Activated CD4-positive, alpha-beta T cell treated with anti-CD3 and anti-CD28 coated beads for 24 hours (primary cell): ENCODE data around the gene DAPK1.
"Not testable (repeated sequence)": the region's sequence is repeated elsewhere in the genome, so short reads cannot be mapped to it uniquely, and the experiment has no call there.

Experiments
- DNase-seq, 2 donors: peaks; one replicate each; pipeline ENCODE4 v3.0.0-alpha.2; 2020; ENCODE audit warnings: low read depth in 2 of 2

DAPK1 gene

GRCh38 chr9:87543251-87543650 lies 45.6 kb downstream of the DAPK1 start:
- no peak for DNase-seq

GRCh38 chr9:87545858-87546257 lies 48.2 kb downstream of the DAPK1 start:
- no peak for DNase-seq

- DNase-seq, result no peak
Measured at GRCh38 chr9:87546704-87547103, 49.0 kb downstream of the DAPK1 start.

GRCh38 chr9:87547671-87548081 lies 50.0 kb downstream of the DAPK1 start:
- DNase-seq, result no peak

- no peak for DNase-seq
Measured at GRCh38 chr9:87548159-87548558, 50.5 kb downstream of the DAPK1 start.

- not testable (repeated sequence) for DNase-seq
Measured at GRCh38 chr9:87549088-87549487, 51.4 kb downstream of the DAPK1 start.

GRCh38 chr9:87549791-87550190 lies 52.1 kb downstream of the DAPK1 start:
- no peak for DNase-seq

- no peak for DNase-seq
Measured at GRCh38 chr9:87550253-87550954, 52.7 kb downstream of the DAPK1 start.

GRCh38 chr9:87551772-87552217 lies 54.1 kb downstream of the DAPK1 start:
- DNase-seq, result no peak

GRCh38 chr9:87554171-87554910 lies 56.7 kb downstream of the DAPK1 start:
- DNase-seq, result no peak

GRCh38 chr9:87554976-87555375 lies 57.3 kb downstream of the DAPK1 start:
- DNase-seq, result no peak

- DNase-seq, result no peak
Measured at GRCh38 chr9:87556039-87556438, 58.4 kb downstream of the DAPK1 start.

- DNase-seq, result no peak
Measured at GRCh38 chr9:87556821-87557220, 59.2 kb downstream of the DAPK1 start.

GRCh38 chr9:87557996-87558395 lies 60.3 kb downstream of the DAPK1 start:
- no peak for DNase-seq

GRCh38 chr9:87558606-87559190 lies 61.0 kb downstream of the DAPK1 start:
- DNase-seq, result no peak

- DNase-seq, result no peak
Measured at GRCh38 chr9:87562062-87562461, 64.4 kb downstream of the DAPK1 start.

GRCh38 chr9:87562530-87563170 lies 65.0 kb downstream of the DAPK1 start:
- DNase-seq, result no peak

GRCh38 chr9:87564111-87564510 lies 66.4 kb downstream of the DAPK1 start:
- DNase-seq, result no peak

- DNase-seq, result no peak
Measured at GRCh38 chr9:87564791-87565241, 67.1 kb downstream of the DAPK1 start.

- DNase-seq, result no peak
Measured at GRCh38 chr9:87567001-87567400, 69.3 kb downstream of the DAPK1 start.

GRCh38 chr9:87567571-87567970 lies 69.9 kb downstream of the DAPK1 start:
- no peak for DNase-seq

- no peak for DNase-seq
Measured at GRCh38 chr9:87567983-87568382, 70.3 kb downstream of the DAPK1 start.
